Measurements from ENCODE around the gene GASK1B.

Gene GASK1B

DNA sequence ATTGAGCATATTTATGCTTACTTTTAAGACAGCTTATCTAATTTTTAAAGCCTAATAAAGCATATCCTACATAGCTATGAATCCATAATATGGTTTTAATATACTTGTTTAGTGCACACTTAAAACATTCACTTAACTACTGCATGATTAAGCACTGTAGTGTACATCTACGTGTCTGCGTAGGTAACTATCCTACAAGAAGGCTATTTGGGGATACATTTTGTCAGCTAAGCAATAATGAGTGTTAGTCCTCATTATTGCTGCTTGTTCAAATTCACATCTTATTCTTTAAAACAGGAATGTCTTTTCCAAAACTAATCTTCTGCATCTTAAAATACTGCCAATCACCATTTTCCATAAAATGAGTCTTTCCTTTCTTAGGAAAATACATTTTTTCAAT is 38.6 kb downstream of the GASK1B start:
- DNase-seq, result no peak

DNA sequence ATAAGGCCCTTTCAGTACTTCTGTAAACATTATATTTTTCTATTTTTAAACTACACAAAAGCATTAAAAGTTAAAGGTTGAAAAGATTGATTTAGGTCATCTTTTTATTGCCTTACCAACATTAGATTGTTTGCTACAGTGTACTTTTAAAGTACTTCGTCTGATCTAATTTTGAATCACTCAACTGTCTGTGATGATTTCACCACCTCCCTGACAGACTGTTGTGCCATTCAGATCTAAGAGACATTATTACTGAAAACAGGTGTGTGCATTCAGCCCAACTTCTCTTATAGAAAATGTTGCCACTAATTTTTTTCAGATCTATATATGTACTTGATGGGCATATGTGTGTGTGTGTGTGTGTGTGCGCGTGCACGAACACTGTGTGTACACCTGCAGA is 39.3 kb downstream of the GASK1B start:
- DNase-seq, result no peak

DNA sequence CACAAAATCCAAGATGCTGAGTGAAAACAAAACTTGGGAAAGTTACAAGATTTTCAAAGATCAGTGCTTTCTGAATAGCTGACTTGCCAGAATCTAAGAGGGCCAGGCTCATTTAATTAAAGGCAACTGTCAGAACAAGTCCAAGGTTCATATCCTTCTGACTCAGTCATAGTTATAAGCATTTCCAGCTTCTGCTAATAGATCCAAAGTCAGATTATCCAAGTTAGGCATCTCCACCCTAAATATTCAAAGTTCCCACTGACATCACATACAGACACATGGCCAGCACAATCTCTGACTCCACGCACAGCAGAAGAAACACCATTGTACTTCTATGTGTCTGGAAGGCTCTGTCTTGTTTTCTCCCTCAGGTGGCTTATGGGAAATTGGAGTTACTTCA is 41.8 kb downstream of the GASK1B start:
- no peak for DNase-seq

DNA sequence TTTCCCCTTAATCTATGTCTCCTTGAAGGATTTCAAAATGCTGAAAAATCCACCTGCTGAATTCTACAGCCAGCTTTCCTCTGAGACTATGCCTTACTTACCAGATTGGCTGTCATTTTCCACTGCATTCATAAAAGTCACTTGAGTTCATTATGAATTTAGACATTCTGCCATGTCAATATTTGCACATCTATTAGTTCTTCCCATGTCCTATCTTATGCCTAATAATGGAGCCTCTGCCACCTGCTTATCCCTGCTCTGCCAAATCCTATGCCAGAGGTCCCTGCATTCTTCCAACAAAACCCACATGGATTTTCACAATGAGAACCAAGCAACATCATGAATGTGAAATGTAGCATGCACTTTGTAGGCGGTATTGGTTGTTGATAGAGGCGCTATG is 42.6 kb downstream of the GASK1B start:
- no peak for DNase-seq

DNA sequence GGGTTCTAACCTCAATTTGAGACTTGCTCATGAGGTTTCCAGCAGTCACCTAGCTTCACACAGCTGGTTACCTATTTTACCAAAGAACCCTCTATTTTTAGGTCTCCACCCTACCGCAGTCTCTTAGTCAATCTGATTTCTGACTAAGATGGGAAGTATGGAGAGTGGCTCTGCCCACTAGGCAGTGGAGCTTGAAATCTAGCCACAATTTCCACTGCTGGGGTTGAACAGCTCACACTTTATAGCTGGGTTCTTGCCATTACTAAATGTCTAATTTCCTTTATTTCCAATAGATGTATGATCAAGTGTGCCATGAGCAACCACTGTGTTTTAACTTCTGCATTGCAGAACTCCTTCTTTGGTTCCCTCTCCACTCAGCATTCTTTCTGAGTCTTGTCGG is 43.1 kb downstream of the GASK1B start:
- DNase-seq, result no peak

DNA sequence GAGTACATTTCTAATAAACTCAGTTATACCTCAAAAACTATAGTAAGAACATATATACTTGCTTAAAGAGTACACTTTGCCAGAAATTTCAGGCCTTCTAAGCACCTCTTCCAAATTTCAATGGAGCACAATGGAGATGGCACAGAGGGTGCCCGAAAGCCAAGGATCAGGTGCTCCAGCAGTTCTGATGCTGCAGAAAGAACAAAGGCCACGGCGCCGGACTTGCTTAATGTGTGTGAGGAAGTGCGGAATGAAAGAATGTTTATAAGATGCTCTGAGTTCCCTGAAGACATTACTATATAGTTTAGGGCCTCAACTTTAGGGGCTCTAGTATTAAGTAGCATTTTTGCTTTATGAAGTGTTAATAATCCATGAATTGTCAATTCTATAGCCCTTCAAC is 44.3 kb downstream of the GASK1B start:
- DNase-seq, result no peak

DNA sequence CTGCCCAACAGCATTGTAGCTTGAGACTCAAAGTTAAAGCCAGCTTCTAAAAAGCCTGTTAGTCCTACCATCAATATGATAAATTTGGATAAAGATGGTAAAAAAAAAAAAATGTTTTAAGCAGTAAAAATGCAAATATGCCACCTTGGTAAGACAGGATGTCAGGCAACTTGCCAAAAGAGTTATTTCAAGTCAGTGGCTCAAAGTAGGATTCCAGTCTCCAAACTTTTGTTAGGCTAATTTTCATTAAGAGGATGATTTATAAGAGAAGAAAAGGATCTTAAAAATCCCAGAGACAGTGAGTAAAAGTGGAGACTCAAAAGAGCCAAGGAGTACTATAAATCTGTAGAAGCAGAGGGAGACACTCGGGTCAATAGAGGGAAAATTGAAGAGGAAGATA is 47.5 kb downstream of the GASK1B start:
- DNase-seq, result no peak

All from AML-193 (cell line).